Fibroblast of the conjunctiva (primary cell): ENCODE results near the gene IL4I1.

Experiments
- DNase-seq: peaks from one replicate; pipeline ENCODE4 v3.0.0-alpha.2; 2010; ENCODE audit warnings: low read depth

Gene IL4I1

DNA sequence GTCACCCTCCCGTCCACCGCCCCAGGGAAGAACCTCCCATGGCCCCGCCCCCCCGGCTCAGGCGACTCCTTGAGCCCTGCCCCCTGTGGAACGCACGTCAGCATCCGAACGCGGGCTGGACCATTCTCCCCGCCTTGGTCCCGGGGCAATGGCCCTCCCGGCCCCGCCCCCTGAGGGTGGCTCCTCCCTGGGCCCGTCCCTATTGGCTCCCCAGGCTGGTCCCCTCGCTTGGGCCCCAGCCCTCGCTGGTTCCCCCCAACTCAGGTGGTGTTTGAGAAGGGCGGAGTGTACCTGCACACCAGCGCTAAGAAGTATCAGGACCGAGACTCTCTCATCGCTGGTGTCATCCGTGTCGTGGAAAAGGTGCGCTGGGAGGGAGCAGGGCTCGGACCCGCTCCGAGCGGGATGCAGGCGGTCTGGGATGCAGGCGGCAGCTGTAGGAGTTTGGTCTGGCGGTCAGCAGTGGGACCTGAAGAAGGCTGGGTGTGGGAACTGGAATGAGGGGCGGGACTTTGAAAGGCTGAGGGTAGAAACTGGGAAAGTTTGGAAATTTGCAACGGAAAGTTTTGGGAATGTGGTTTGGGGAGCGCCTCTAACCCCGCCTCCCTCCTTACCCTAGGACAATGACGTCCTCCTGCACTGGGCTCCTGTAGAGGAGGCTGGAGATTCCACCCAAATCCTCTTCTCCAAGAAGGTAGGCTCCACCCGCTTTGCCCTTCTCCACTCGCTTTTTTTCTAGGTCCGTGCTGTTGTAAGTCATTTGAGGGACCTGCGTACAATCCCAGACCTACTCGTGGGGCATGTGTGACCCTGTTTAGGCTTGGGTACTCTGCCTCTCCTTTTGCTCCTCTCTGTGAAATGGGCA is 18.6 kb downstream of the IL4I1 start:
- DNase-seq: peak; percentile 96

DNA sequence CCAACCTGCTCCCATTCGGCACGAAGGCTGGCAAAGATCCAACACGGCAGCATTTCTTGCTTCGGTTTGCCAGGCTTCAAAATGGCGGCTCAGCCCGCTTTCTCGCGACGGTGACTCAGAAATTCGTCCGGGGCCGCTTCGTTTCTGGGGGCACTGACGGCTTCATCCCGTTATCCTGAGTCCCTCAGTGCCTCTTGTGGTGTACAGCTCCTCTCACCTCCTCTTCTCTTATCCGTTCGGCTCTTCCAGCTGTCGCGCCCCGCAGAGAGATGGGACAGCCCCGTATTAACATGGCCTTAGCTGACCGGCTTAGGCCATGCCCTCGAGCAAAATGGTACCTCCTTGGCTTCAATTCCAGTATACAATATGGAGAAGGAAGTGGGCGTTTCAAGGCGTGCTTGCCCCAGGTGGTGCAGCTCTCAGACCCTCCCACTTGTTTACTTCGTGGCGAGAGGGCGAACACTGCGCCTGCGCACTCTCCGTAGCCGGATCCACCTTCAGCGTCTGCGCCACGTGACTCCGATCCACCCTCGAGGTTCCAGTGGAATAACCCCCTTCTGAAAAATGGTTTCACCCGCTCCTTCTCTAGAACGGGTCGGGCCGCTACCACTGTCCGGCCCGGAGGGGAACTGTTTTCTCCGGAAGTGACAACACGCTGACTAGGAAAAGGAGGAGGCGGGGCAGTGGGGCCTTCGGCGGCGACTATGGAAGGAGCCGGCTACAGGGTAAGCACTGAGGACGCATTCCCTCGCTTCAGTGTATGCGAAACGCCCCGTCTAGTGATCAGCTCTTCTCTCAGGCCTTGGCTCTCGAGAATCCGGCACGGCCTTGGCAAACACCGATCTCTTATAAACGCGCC is 19.4 kb downstream of the IL4I1 start, which contains the start of the genes AKT1S1 and TBC1D17:
Gene AKT1S1, minus strand, starts transcription at position 336 of the 859 bp plus-strand sequence. CDS start 4,060 bp downstream, outside the sequence.
Gene TBC1D17, plus strand, starts transcription at position 683 of the 859 bp plus-strand sequence. Its CDS starts 22 bp downstream, at position 705.
- DNase-seq: peak; percentile 100

- peak; percentile 99 for DNase-seq
Observed at GRCh38 chr19:49876422-49877019, 20.2 kb downstream of the IL4I1 start.

DNA sequence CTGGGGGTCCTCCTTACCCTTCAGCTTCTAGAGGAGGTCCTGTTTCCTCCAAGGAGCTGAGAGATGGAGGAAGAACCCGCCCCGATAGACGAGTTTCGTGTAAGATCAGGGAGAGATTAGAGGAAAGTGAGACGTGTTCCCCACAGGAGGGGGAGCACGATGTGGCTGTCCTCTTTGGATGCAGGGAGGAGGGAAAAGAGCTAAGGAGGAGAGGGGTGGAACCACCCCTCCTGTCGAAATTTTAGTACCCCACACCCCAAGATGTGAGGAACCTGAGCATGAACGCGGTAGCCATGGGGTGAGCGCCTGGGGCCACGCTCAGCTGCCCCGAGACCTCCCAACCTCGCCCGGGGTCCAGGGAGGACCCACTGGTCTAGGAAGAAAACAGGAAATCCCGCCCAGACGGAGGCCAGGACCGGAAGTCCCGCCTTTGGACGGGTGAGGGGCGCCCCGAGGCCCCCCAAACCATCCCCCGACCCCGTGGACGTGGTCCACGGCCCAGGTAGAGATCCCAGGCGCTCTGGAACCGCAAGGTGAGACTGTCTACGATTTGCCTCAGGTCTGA is 20.7 kb downstream of the IL4I1 start:
- DNase-seq: no peak

DNA sequence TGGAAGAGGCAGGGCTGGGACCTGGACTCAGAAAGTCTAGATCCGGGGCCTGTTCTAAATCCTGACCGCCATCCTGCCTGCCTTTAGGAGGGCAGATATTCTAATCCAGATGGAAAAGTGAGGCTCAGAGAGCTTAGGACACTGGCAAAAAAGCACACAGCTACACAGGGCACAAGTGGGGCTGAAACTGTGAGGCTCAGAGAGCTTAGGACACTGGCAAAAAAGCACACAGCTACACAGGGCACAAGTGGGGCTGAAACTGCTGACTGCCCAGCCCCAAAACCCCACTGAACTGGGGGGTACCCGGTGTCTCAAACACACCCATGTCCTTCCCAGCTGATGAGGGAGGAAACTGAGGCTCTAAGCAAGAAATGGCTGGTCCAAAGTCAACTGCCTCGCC is 21.5 kb downstream of the IL4I1 start:
- DNase-seq: no peak

GRCh38 chr19:49874503-49875157 is 22.1 kb downstream of the IL4I1 start:
- DNase-seq: no peak

- DNase-seq: no peak
Observed at GRCh38 chr19:49873834-49874233, 22.9 kb downstream of the IL4I1 start.

GRCh38 chr19:49873129-49873521 is 23.6 kb downstream of the IL4I1 start:
- DNase-seq: no peak

- DNase-seq: no peak
Observed at GRCh38 chr19:49872245-49873128, 24.2 kb downstream of the IL4I1 start.

GRCh38 chr19:49871349-49871985 is 25.2 kb downstream of the IL4I1 start:
- no peak for DNase-seq

DNA sequence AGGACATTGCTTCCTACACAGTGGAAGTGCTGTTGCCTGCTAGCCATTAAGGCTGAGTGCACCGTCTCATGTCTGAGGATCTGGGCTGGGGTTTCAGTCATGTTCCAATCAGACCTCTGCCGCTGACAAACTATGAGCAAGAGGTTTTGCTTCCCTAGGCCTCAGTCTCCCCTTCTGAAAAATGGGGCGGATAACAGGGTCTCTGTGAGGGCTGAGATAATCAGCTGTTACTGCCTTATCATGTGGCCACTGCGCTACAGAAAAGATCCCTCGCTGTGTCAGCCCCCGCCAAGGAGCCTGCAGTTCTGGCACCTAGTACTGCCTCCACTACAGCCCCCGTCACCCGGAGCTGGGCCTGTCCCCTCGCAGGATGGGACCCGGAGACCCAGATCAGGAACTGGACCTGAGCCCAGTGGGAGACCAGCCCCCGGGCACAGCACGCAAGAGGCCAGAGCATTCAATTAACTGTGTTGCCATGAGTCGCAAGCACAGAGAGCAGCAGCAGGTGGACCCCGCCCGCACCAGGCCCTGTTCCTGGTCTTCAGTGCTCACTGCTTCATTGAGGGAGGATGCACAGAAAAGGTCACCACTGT is 26.3 kb downstream of the IL4I1 start:
- DNase-seq: no peak

DNA sequence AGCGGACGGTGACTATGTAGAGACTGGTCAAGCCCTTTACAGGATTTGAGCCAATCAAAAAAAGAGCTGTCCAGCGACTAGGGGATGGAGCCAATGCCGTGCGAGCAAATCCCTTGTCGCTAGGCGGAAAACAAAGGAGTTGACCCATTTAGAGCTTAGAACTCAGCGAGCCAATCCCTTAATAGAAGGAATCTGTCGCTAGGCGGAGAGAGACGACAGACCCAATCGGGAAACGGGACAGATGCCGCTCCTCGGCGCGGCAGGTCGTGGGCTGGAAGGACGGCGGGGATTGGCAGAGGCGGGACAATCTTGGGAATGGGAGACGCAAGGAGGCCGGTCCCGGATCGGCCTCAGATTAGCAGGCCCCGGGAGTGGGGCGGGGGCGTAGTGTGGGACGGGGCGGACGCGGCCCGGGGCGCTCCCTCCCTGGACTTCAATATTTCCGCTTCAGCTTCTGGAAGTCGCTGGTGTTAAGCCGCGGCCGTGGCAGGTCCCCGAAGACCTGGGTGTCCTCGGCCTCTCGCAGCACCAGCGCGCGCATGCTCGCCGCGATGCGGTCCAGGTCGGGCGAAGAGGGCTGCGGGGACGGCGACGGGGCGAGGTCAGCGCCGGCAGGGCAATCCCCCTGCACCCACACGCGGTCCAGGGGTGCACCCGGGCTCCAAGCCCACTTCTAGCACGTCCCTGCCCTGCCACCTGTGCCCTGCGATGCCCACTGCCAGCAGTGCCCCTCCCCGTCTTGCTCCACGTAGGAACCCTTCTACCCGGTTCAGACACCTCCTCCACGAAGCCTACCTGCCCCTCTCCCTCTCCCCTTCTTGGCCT is 27.0 kb downstream of the IL4I1 start:
- peak; percentile 100 for DNase-seq

DNA sequence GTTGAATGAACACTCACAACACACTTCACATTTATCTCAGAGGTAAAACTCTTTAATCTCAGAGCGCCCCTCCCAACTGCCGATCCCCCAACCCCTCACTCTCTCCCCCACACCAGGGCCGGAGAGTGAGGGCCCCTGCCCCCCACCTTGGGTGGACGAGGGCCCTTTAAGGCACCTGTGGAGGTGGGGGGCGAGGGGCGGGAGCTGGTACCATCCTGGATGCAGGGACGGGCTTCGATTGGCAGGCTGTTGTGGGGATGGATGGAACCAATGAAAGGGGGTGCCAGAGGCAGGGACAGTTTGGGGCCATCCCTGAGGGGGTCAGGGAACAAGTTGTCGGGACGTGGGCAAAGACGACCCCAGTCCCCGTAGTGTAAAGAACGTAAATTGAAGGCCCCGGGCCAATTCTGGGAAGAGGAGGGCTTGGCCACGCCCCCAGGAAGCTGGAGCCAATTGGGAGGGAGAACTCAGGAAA is 27.6 kb downstream of the IL4I1 start:
- no peak for DNase-seq

- DNase-seq: peak; percentile 83
Observed at GRCh38 chr19:49866933-49867782, 29.5 kb downstream of the IL4I1 start, which contains the start of gene PNKP. PNKP (minus strand) TSS chr19:49867576; CDS start chr19:49867204, 372 bp downstream.

- no peak for DNase-seq
Observed at GRCh38 chr19:49864890-49865289, 31.8 kb downstream of the IL4I1 start.

GRCh38 chr19:49863935-49864320 is 32.8 kb downstream of the IL4I1 start:
- DNase-seq: no peak

DNA sequence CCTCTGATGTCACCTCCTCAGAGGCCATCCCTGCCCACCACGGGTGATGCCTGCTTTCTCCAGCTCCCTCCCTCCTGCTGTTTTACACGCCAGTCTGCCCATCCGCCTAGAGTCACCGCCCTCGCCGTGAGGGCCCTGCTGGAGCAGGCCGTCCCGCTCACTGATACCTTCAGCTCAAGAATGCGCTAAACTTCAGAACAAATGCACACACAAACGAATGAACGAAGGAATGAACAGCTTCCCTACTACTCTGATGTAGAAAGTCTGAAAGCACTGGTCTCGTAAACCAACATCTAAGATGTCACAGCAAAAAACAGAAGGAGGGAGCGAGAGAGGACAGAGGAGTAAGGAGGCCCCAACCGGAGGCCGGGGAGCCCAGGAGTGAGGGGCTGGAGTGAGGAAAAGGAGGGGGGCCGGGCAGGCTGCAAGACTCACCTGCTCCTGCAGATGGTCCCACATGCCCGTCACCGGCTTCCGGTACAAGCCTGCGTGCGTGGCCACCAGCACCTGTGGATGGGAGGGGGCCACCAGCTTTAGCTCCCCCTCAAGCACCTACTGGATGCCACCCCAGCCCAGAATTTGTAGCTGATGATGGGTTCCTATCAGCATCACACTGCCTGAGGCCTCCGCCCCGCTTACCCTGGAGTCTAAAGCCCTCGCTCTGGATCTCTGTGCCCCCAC is 33.3 kb downstream of the IL4I1 start:
- DNase-seq: no peak
